Measurements from ENCODE around the gene PPM1D. TPM values are rescaled to one million over a fixed set of nuclear protein-coding genes. Genes with fewer than 3 reads are reported as not detected.
"Not testable (repeated sequence)": the region's sequence is repeated elsewhere in the genome, so short reads cannot be mapped to it uniquely, and the experiment has no call there.

The PPM1D gene
- total RNA-seq, 1 donor from 2014 or later: 30.6 TPM

- not testable (repeated sequence) for DNase-seq
These were observed 5.8 kb upstream of the PPM1D start for GRCh38 chr17:60594170-60594569.

GRCh38 chr17:60594734-60595133 lies 5.3 kb upstream of the PPM1D start:
- DNase-seq: no peak

GRCh38 chr17:60597297-60597696 lies 2.7 kb upstream of the PPM1D start:
- DNase-seq: no peak

- no peak for DNase-seq
These were observed 1.8 kb upstream of the PPM1D start for GRCh38 chr17:60598001-60598736.

- no peak for DNase-seq
These were observed 773 bp upstream of the PPM1D start for GRCh38 chr17:60599220-60599619.

GRCh38 chr17:60600490-60601446 lies 775 bp downstream of the PPM1D start:
- peak; percentile 93 for DNase-seq

GRCh38 chr17:60601447-60602384 lies 1.7 kb downstream of the PPM1D start:
- DNase-seq: peak; percentile 90

GRCh38 chr17:60602385-60602742 lies 2.4 kb downstream of the PPM1D start:
- DNase-seq: peak; percentile 37

GRCh38 chr17:60602871-60603270 lies 2.9 kb downstream of the PPM1D start:
- DNase-seq: no peak

GRCh38 chr17:60603477-60603876 lies 3.5 kb downstream of the PPM1D start:
- DNase-seq: not testable (repeated sequence)

GRCh38 chr17:60604686-60605334 lies 4.8 kb downstream of the PPM1D start:
- DNase-seq: peak; percentile 69

- peak; percentile 30 for DNase-seq
These were observed 6.0 kb downstream of the PPM1D start for GRCh38 chr17:60606036-60606435.

GRCh38 chr17:60610473-60610872 lies 10.5 kb downstream of the PPM1D start:
- peak; percentile 45 for DNase-seq

- not testable (repeated sequence) for DNase-seq
These were observed 11.3 kb downstream of the PPM1D start for GRCh38 chr17:60611321-60611720.

- no peak for DNase-seq
These were observed 13.3 kb downstream of the PPM1D start for GRCh38 chr17:60613325-60613724.

GRCh38 chr17:60613796-60614195 lies 13.8 kb downstream of the PPM1D start:
- DNase-seq: not testable (repeated sequence)

GRCh38 chr17:60614247-60614646 lies 14.3 kb downstream of the PPM1D start:
- not testable (repeated sequence) for DNase-seq

GRCh38 chr17:60615108-60615507 lies 15.1 kb downstream of the PPM1D start:
- no peak for DNase-seq

GRCh38 chr17:60615840-60616239 lies 15.8 kb downstream of the PPM1D start:
- DNase-seq: no peak

GRCh38 chr17:60618080-60618479 lies 18.1 kb downstream of the PPM1D start:
- DNase-seq: no peak

- DNase-seq: peak; percentile 25
These were observed 19.0 kb downstream of the PPM1D start for GRCh38 chr17:60618854-60619526.
